GM12878 (cell line): ENCODE results near the gene EWSR1.

Experiments
- CHD2 ChIP-seq: IDR thresholded peaks from 2 replicates; pipeline ENCODE4 v1.6.1; 2011; ENCODE audit warnings: low read depth, low read length, improper control_type of control experiment, borderline replicate concordance
- NRF1 ChIP-seq: conservative IDR thresholded peaks from 2 replicates; pipeline ENCODE4 v1.6.1; 2011; ENCODE audit warnings: mild to moderate bottlenecking, low read depth, low read length, improper control_type of control experiment
- RAD51 ChIP-seq: fragments of 450-650 bp; IDR thresholded peaks from 2 replicates; pipeline ENCODE4 v1.6.1; 2016; ENCODE audit warnings: moderate library complexity, mild to moderate bottlenecking, inconsistent platforms

GRCh38 chr22:29251981-29252911, 15.8 kb upstream of the EWSR1 start:
- no peak for TF ChIP-seq CHD2
- no peak for TF ChIP-seq NRF1
- no peak for TF ChIP-seq RAD51
